Measurements from ENCODE around the gene RALGPS2. TPM values are rescaled to one million over a fixed set of nuclear protein-coding genes. Genes with fewer than 3 reads are reported as not detected.

The RALGPS2 gene
- total and polyA plus RNA-seq, 2 of the 13 experiments (the other 11 are each of a cell fraction or from before 2014, with no cell fraction given), result 15.6 to 36.0 TPM

DNA sequence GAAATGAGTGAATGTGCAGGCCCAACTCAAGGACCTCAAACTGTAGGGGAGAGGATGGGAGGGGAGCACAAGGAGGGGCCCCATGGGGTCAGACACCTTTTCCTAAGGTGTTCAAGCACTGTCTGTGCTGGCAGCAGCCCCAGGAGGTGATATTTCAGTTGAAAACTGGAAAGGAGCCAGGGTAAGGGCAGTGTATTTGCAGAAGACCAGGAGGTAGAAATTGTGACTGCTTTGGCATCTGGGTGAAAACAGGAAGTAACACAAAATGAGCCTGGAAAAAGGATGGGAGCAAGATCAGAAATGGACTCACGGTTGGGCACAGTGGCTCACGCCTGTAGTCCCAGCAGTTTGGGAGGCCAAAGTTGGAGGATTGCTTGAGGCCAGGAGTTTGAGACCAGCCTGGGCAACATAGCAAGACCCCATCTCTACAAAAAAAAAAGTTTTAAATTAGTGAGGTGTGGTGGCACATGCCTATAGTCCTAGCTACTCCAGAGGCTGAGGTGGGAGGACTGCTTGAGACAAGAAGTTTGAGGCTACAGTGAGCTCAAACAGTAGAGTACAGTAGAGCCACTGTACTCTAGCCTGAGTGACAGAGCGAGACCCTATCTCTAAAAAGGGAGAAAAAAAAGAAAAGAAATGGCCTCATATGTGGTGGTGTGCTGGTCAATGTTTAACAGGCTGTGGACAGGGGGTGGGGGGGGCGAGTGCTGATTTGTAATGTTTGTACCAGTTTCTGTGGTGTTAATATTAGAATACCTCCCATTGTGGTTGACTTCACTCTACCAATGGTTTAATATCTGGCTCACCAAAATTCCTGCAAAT is 222.0 kb downstream of the RALGPS2 start (continued):
- TF ChIP-seq HNF1A (IDR thresholded peaks at IDR 0.05; ENCODE audit: low read depth) (peak; percentile 40), HNF1A (CRISPR knock-in tag; IDR thresholded peaks at IDR 0.05; ENCODE audit: borderline replicate concordance) (peak; percentile 61), POGZ (CRISPR knock-in tag; IDR thresholded peaks at IDR 0.05) (0 out of 2 replicates have a peak, but pooled peaks have one; percentile 16), ZNF121 (CRISPR knock-in tag; IDR thresholded peaks at IDR 0.05) (peak; percentile 93)
- TF ChIP-seq, protein P1, sequence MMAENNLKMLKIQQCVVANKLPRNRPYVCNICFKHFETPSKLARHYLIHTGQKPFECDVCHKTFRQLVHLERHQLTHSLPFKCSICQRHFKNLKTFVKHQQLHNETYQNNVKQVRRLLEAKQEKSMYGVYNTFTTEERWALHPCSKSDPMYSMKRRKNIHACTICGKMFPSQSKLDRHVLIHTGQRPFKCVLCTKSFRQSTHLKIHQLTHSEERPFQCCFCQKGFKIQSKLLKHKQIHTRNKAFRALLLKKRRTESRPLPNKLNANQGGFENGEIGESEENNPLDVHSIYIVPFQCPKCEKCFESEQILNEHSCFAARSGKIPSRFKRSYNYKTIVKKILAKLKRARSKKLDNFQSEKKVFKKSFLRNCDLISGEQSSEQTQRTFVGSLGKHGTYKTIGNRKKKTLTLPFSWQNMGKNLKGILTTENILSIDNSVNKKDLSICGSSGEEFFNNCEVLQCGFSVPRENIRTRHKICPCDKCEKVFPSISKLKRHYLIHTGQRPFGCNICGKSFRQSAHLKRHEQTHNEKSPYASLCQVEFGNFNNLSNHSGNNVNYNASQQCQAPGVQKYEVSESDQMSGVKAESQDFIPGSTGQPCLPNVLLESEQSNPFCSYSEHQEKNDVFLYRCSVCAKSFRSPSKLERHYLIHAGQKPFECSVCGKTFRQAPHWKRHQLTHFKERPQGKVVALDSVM (CRISPR knock-in tag; IDR thresholded peaks at IDR 0.05), result peak; percentile 93

DNA sequence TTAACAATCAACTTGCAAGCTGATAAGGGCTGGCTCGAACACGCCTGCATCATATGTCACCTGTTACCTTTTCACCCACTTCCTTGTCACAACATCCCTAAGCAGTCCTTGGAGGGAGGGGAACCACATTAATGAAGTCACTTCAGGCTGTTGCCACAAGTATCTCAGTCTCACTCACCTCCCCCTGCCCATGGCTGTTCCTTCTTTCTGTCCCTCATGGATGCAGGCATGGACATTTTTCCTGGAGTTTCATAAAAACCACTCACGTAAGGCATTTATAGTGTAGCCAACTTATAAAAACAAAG is 222.6 kb downstream of the RALGPS2 start:
- FAIRE-seq (no peak), ATAC-seq (no peak), DNase-seq (ENCODE audit: low spot score) (no peak)
- POLR2A ChIA-PET, result no interaction called here
- H4K20me1 ChIP-seq (ENCODE audit: insufficient read depth, low read length), result no peaks in the 10 kb centered on the region
- H3K79me2 ChIP-seq (ENCODE audit: insufficient read depth, low read length), result no peaks in the 10 kb centered on the region
- intact Hi-C loops (cut with micrococcal nuclease; ENCODE audit: unreplicated experiment) (no loop called here), in situ Hi-C loops (cut with HindIII; ENCODE audit: extremely low pct_ligation_motif_present, low pct_unique_long_range_greater_than_20kb) (no loop called here)
- H3K4me2 ChIP-seq (ENCODE audit: low read depth, low read length), result peak overlapping the region; percentile 16; the same call in 1 of the 2 replicates
- H3K9me3 ChIP-seq (ENCODE audit: low read length), result no peaks in the 10 kb centered on the region
- peaks cover 0 to 2% of the 10 kb centered on the region in 2 experiments; a peak in 1 of 5 replicates for H3K27me3 ChIP-seq (ENCODE audit: control insufficient read depth in 1 of 2, insufficient read depth in 2 of 2, low read length in 2 of 2)
- no peak overlapping the region for H3K27ac ChIP-seq (ENCODE audit: extremely low read length, insufficient read depth, low read length)
- no peak overlapping the region for H3K9ac ChIP-seq (ENCODE audit: insufficient read depth, low read depth, low read length)
- no peaks in the 10 kb centered on the region for H3K36me3 ChIP-seq (replicated peaks in 1 of 2; ENCODE audit: control insufficient read depth in 1 of 2, insufficient read depth in 2 of 2, low read length in 2 of 2)
- CTCF ChIA-PET (ENCODE audit: low intra/inter-chr PET ratio, low total read pairs), result no interaction called here
- TF ChIP-seq ZNF580 (CRISPR knock-in tag; IDR thresholded peaks at IDR 0.05; ENCODE audit: borderline replicate concordance, low read depth), result no peak
- no peak for TF ChIP-seq CENPBD1 (CRISPR knock-in tag; IDR thresholded peaks at IDR 0.05; ENCODE audit: borderline replicate concordance, low read depth)
- no peak for TF ChIP-seq ZNF101 (CRISPR knock-in tag; IDR thresholded peaks at IDR 0.05; ENCODE audit: borderline replicate concordance, low read depth)
- no peak for TF ChIP-seq CHCHD3 (CRISPR knock-in tag; IDR thresholded peaks at IDR 0.05)
- TF ChIP-seq TRIM24 (CRISPR knock-in tag; IDR thresholded peaks at IDR 0.05), result no peak
- H2AFZ ChIP-seq (ENCODE audit: low read length), result no peak overlapping the region
- WGBS (ENCODE audit: low lambda C conversion rate), result 63% methylated on average over 3 of the region's 3 CpGs
- BruUV-seq (replicated peaks), result no TSS peak
- H3K4me3 ChIP-seq (replicated peaks in 1 of 3; ENCODE audit: insufficient read depth in 1 of 3, low read depth in 2 of 3, low read length in 3 of 3), result no peak overlapping the region
- H3K4me1 ChIP-seq (ENCODE audit: insufficient read depth, low read length), result peaks cover 41% of the 10 kb centered on the region

Data from HepG2 (cell line).